ENCODE data around the gene KRT20. TPM values are rescaled to one million over a fixed set of nuclear protein-coding genes. Genes with fewer than 3 reads are reported as not detected.

Gene KRT20
- polyA plus RNA-seq, 1 donor (not counting 4 experiments of a cell fraction or from before 2014, with no cell fraction given) = not detected

DNA sequence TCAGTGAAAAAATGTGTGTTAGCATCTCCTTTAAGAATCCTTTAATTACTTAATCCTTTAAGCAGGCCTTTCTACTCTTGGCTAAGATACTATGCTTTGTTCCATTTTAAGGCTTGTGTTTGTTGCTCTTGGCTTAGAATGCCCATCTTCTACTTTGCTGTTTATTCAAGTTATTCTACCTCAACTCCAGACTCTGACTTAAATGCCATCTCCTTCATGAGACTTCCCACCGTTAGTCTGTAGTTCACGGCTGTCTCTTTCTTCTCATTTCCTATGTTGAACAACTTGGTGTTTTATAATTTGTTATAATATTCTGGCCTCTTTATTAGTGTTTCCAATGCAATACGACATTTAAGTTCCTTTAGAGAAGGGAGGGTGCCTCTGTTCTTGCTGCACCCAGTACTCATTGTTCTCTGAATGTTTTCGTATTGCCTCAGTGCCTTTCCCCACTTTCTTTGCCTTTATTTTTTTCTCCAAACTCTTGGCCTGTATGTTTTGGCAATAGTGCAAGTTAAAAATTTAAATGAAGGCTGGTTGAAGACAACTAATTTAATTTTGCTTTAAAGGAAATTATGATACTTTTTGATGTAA lies 56.5 kb downstream of the KRT20 start:
- FAIRE-seq = no peak
- dilution Hi-C loops (cut with MboI; ENCODE audit: extremely low pct_ligation_motif_present, low sequenced_read_pairs) = no loop called here

DNA sequence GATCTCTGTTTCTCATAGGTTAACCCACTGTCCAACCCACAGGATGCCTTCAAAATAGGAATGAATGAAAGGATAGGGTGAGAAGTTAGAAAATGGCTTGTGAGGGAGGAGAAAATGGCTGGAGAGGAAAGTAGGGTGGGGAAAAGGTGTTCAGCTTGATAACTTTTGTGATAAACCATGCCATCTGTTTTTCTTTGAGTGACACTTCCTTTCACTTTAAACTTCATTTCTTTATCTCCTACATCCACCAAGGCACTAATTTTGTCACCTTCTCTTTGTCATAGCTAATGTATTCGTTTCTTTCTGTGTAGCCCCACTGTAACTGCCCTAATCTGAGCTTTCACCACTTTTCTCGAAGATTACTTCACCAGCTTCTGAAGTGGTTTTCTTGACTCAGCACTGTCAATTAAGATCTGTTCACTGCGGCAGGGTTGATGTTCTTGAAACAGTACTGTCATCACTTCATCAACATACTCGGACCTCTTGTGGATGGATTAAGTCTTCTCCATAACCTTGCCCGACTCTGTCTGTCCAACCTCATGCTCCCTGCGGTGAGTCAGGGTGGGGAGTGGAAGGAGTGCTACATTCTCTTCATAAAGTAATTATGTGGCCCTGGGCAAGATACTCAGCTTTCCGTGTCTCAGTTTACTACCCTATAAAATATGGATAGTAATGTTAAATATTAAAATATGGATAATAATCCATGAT lies 57.1 kb downstream of the KRT20 start:
- dilution Hi-C loops (cut with MboI; ENCODE audit: extremely low pct_ligation_motif_present, low sequenced_read_pairs) = no loop called here
- H3K4me3 ChIP-seq (ENCODE audit: control insufficient read depth in 2 of 3, extremely low read depth in 1 of 3, insufficient read depth in 2 of 3, low read depth in 1 of 3, low read length in 3 of 3) = no peak overlapping the region

More for the DNA sequence above, 56.5 kb downstream of the KRT20 start:
- Histone ChIP-seq H3K9me1 (ENCODE audit: control insufficient read depth, extremely low read depth, insufficient read depth, low read length) (no peaks in the 10 kb centered on the region), H3K9me3 (ENCODE audit: control insufficient read depth, low read depth, low read length) (no peaks in the 10 kb centered on the region), H3K4me2 (ENCODE audit: control insufficient read depth, extremely low read depth, insufficient read depth, low read depth, low read length) (no peak overlapping the region), H3K27me3 (ENCODE audit: control insufficient read depth, extremely low read depth, insufficient read depth, low read length) (no peaks in the 10 kb centered on the region), H3K4me3 (ENCODE audit: control insufficient read depth in 2 of 3, extremely low read depth in 1 of 3, insufficient read depth in 2 of 3, low read depth in 1 of 3, low read length in 3 of 3) (no peak overlapping the region), H2AFZ (ENCODE audit: control insufficient read depth, low read length) (no peak overlapping the region), H3K27ac (ENCODE audit: control insufficient read depth, insufficient read depth, low read length) (no peak overlapping the region), H3K9ac (ENCODE audit: control insufficient read depth, extremely low read depth, insufficient read depth, low read length) (no peak overlapping the region), H3K79me2 (ENCODE audit: control insufficient read depth, insufficient read depth, low read length) (peaks cover 3% of the 10 kb centered on the region), H3K4me1 (ENCODE audit: control insufficient read depth, extremely low read depth, insufficient read depth, low read length) (peaks cover 3% of the 10 kb centered on the region), H3K36me3 (ENCODE audit: control insufficient read depth in 2 of 2, extremely low read depth in 1 of 2, insufficient read depth in 2 of 2, low read length in 2 of 2) (peaks cover 0 to 2% of the 10 kb centered on the region in 2 experiments), H4K20me1 (ENCODE audit: control insufficient read depth, extremely low read depth, insufficient read depth, low read length) (no peaks in the 10 kb centered on the region)
- TF ChIP-seq EZH2 (IDR thresholded peaks at IDR 0.05; ENCODE audit: low read length) = no peak
- TF ChIP-seq, protein P1, sequence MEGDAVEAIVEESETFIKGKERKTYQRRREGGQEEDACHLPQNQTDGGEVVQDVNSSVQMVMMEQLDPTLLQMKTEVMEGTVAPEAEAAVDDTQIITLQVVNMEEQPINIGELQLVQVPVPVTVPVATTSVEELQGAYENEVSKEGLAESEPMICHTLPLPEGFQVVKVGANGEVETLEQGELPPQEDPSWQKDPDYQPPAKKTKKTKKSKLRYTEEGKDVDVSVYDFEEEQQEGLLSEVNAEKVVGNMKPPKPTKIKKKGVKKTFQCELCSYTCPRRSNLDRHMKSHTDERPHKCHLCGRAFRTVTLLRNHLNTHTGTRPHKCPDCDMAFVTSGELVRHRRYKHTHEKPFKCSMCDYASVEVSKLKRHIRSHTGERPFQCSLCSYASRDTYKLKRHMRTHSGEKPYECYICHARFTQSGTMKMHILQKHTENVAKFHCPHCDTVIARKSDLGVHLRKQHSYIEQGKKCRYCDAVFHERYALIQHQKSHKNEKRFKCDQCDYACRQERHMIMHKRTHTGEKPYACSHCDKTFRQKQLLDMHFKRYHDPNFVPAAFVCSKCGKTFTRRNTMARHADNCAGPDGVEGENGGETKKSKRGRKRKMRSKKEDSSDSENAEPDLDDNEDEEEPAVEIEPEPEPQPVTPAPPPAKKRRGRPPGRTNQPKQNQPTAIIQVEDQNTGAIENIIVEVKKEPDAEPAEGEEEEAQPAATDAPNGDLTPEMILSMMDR (optimal IDR thresholded peaks at IDR 0.05 in 1 of 3, IDR thresholded peaks at IDR 0.05 in 1 of 3, conservative IDR thresholded peaks at IDR 0.05 in 1 of 3; ENCODE audit: extremely low read depth in 1 of 3, insufficient read depth in 2 of 3, low read length in 3 of 3) = no peak
- no peak for DNase-seq (ENCODE audit: low read depth, low spot score)

More for the DNA sequence above, 57.1 kb downstream of the KRT20 start:
- TF ChIP-seq EZH2 (IDR thresholded peaks at IDR 0.05; ENCODE audit: low read length) = no peak
- Histone ChIP-seq H3K27ac (ENCODE audit: control insufficient read depth, insufficient read depth, low read length) (no peak overlapping the region), H4K20me1 (ENCODE audit: control insufficient read depth, extremely low read depth, insufficient read depth, low read length) (no peaks in the 10 kb centered on the region), H3K79me2 (ENCODE audit: control insufficient read depth, insufficient read depth, low read length) (peaks cover 3% of the 10 kb centered on the region), H3K27me3 (ENCODE audit: control insufficient read depth, extremely low read depth, insufficient read depth, low read length) (no peaks in the 10 kb centered on the region), H3K4me1 (ENCODE audit: control insufficient read depth, extremely low read depth, insufficient read depth, low read length) (peaks cover 3% of the 10 kb centered on the region), H3K9me3 (ENCODE audit: control insufficient read depth, low read depth, low read length) (no peaks in the 10 kb centered on the region), H3K9ac (ENCODE audit: control insufficient read depth, extremely low read depth, insufficient read depth, low read length) (no peak overlapping the region), H3K36me3 (ENCODE audit: control insufficient read depth in 2 of 2, extremely low read depth in 1 of 2, insufficient read depth in 2 of 2, low read length in 2 of 2) (peaks cover 0 to 2% of the 10 kb centered on the region in 2 experiments), H3K4me2 (ENCODE audit: control insufficient read depth, extremely low read depth, insufficient read depth, low read depth, low read length) (no peak overlapping the region), H3K9me1 (ENCODE audit: control insufficient read depth, extremely low read depth, insufficient read depth, low read length) (no peaks in the 10 kb centered on the region), H2AFZ (ENCODE audit: control insufficient read depth, low read length) (no peak overlapping the region)
- FAIRE-seq (no peak), DNase-seq (ENCODE audit: low read depth, low spot score) (no peak)

Other genes starting within 250 kb of the KRT20 start
- gene SMARCE1, start 237.4 kb downstream of the KRT20 start, polyA plus RNA-seq = 38.9 to 60.6 TPM (median 58.4 TPM) in 3 replicates
- gene KRT222, start 220.1 kb downstream of the KRT20 start, polyA plus RNA-seq = 0.45 to 0.76 TPM (median 0.49 TPM) in 3 replicates
- gene KRT24, start 181.5 kb downstream of the KRT20 start, polyA plus RNA-seq = 1.0 to 1.8 TPM (median 1.3 TPM) in 3 replicates
- gene KRT25, start 129.9 kb downstream of the KRT20 start, polyA plus RNA-seq = not detected in 3 replicates
- not detected in 3 replicates for gene KRT26, start 113.0 kb downstream of the KRT20 start, polyA plus RNA-seq
- gene KRT27, start 102.7 kb downstream of the KRT20 start, polyA plus RNA-seq = 0.05 TPM in 1 of 3 replicates, not detected in the others
- gene KRT28, start 85.3 kb downstream of the KRT20 start, polyA plus RNA-seq = not detected in 3 replicates
- gene KRT10, start 62.6 kb downstream of the KRT20 start, polyA plus RNA-seq = 27.2 to 67.9 TPM (median 66.2 TPM) in 3 replicates
- not detected in 3 replicates for gene KRT12, start 18.0 kb downstream of the KRT20 start, polyA plus RNA-seq
- gene KRT23, start 52.4 kb upstream of the KRT20 start, polyA plus RNA-seq = 8.2 to 14.4 TPM (median 9.3 TPM) in 3 replicates
- gene KRT39, start 81.7 kb upstream of the KRT20 start, polyA plus RNA-seq = 0.05 TPM in 1 of 3 replicates, not detected in the others
- 0.03 TPM in 2 of 3 replicates, not detected in the other for gene KRT40, start 99.1 kb upstream of the KRT20 start, polyA plus RNA-seq
- not detected in 3 replicates for gene KRTAP3-3, start 108.9 kb upstream of the KRT20 start, polyA plus RNA-seq
- gene KRTAP3-2, start 114.7 kb upstream of the KRT20 start, polyA plus RNA-seq = not detected in 3 replicates
- gene KRTAP3-1, start 123.9 kb upstream of the KRT20 start, polyA plus RNA-seq = not detected in 3 replicates
- 0.05 to 0.23 TPM (median 0.08 TPM) in 3 replicates for gene KRTAP1-5, start 142.0 kb upstream of the KRT20 start, polyA plus RNA-seq
- gene KRTAP1-4, start 145.0 kb upstream of the KRT20 start, polyA plus RNA-seq = not detected in 3 replicates
- gene KRTAP1-3, start 149.6 kb upstream of the KRT20 start, polyA plus RNA-seq = not detected in 3 replicates
- gene KRTAP1-1, start 156.2 kb upstream of the KRT20 start, polyA plus RNA-seq = 0.07 to 0.13 TPM in 2 of 3 replicates, not detected in the other
- gene KRTAP2-1, start 162.1 kb upstream of the KRT20 start, polyA plus RNA-seq = not detected in 3 replicates
- gene KRTAP2-2, start 170.0 kb upstream of the KRT20 start, polyA plus RNA-seq = not detected in 3 replicates
- gene KRTAP2-3, start 174.9 kb upstream of the KRT20 start, polyA plus RNA-seq = 8.4 to 21.3 TPM (median 9.0 TPM) in 3 replicates
- 0.12 TPM in 1 of 3 replicates, not detected in the others for gene KRTAP2-4, start 180.6 kb upstream of the KRT20 start, polyA plus RNA-seq
- gene KRTAP4-7, start 198.9 kb upstream of the KRT20 start, polyA plus RNA-seq = not detected in 3 replicates
- gene KRTAP4-8, start 212.9 kb upstream of the KRT20 start, polyA plus RNA-seq = not detected in 3 replicates
- gene KRTAP4-16, start 217.0 kb upstream of the KRT20 start, polyA plus RNA-seq = not detected in 3 replicates
- not detected in 3 replicates for gene KRTAP4-9, start 220.1 kb upstream of the KRT20 start, polyA plus RNA-seq
- gene KRTAP4-11, start 233.1 kb upstream of the KRT20 start, polyA plus RNA-seq = not detected in 3 replicates
- not detected in 3 replicates for gene KRTAP4-12, start 238.9 kb upstream of the KRT20 start, polyA plus RNA-seq

Measured in keratinocyte (primary cell).